ENCODE data around the gene VAMP2.

Gene VAMP2

GRCh38 chr17:8120520-8121406 is 42.0 kb downstream of the VAMP2 start:
- Mint-ChIP-seq H3K27me3 (ENCODE audit: low read depth) (peaks cover 91% of the 10 kb centered on the region), H3K4me1 (peaks cover 53% of the 10 kb centered on the region), H3K27ac (peak overlapping the region in 1 of 3 experiments; percentile 58), H3K9me3 (no peaks in the 10 kb centered on the region), H3K36me3 (ENCODE audit: low read depth) (no peaks in the 10 kb centered on the region), H3K4me3 (peak overlapping the region; percentile 93 to 98 (median 97))
- peak in 2 of 3 experiments; percentile 26 to 33 for TF ChIP-seq CTCF (IDR thresholded peaks at IDR 0.05; ENCODE audit: unreplicated experiment in 3 of 3)

- H3K4me1 Mint-ChIP-seq = peaks cover 47% of the 10 kb centered on the region
- no peak for TF ChIP-seq CTCF (IDR thresholded peaks at IDR 0.05; ENCODE audit: unreplicated experiment in 3 of 3)
- H3K27ac Mint-ChIP-seq = peak overlapping the region in 2 of 3 experiments; percentile 26 to 58
- H3K36me3 Mint-ChIP-seq (ENCODE audit: low read depth) = no peaks in the 10 kb centered on the region
- H3K27me3 Mint-ChIP-seq (ENCODE audit: low read depth) = peaks cover 91% of the 10 kb centered on the region
- no peaks in the 10 kb centered on the region for H3K9me3 Mint-ChIP-seq
- peak overlapping the region; percentile 93 to 98 (median 97) for H3K4me3 Mint-ChIP-seq
These were observed 42.9 kb downstream of the VAMP2 start for GRCh38 chr17:8119581-8120519.

- peaks cover 38% of the 10 kb centered on the region for H3K4me1 Mint-ChIP-seq
- H3K27me3 Mint-ChIP-seq (ENCODE audit: low read depth) = peaks cover 91% of the 10 kb centered on the region
- H3K4me3 Mint-ChIP-seq = peak overlapping the region; percentile 93 to 98 (median 97)
- peak overlapping the region; percentile 50 to 82 (median 78) for H3K27ac Mint-ChIP-seq
- no peaks in the 10 kb centered on the region for H3K9me3 Mint-ChIP-seq
- TF ChIP-seq CTCF (IDR thresholded peaks at IDR 0.05; ENCODE audit: unreplicated experiment in 3 of 3) = peak; percentile 87 to 89 (median 88)
- no peaks in the 10 kb centered on the region for H3K36me3 Mint-ChIP-seq (ENCODE audit: low read depth)
These were observed 43.8 kb downstream of the VAMP2 start for GRCh38 chr17:8118769-8119580.

GRCh38 chr17:8117980-8118768 is 44.6 kb downstream of the VAMP2 start, which contains the start of gene ALOXE3:
ALOXE3 (minus strand) TSS chr17:8118514; CDS start chr17:8117990, 524 bp downstream.
- Mint-ChIP-seq H3K9me3 (no peaks in the 10 kb centered on the region), H3K27me3 (ENCODE audit: low read depth) (peaks cover 91% of the 10 kb centered on the region)
- TF ChIP-seq CTCF (IDR thresholded peaks at IDR 0.05; ENCODE audit: unreplicated experiment in 3 of 3) = no peak

More at GRCh38 chr17:8117980-8118768, 44.6 kb downstream of the VAMP2 start, which contains the start of gene ALOXE3:
- H3K4me1 Mint-ChIP-seq = peaks cover 31% of the 10 kb centered on the region
- H3K27ac Mint-ChIP-seq = peak within 1 kb of the TSS; percentile 50 to 82 (median 78)
- peak within 1 kb of the TSS; percentile 93 to 98 (median 97) for H3K4me3 Mint-ChIP-seq
- H3K36me3 Mint-ChIP-seq (ENCODE audit: low read depth) = no peaks in the 10 kb centered on the region
